Sciatic nerve (tissue), 2 donors: ENCODE results near the gene GCK. TPM values are rescaled to one million over a fixed set of nuclear protein-coding genes. Genes with fewer than 3 reads are reported as not detected.

Experiments used
- ATAC-seq: fragments of 200-7000 bp; cut with Tn5 transposase; one replicate; pipeline ENCODE4 v1.9.1; 2020; ENCODE audit warnings: mild to moderate bottlenecking, moderate library complexity
- DNase-seq: peaks from one replicate; pipeline ENCODE4 v3.0.0-alpha.2; 2020; ENCODE audit warnings: low spot score
- intact Hi-C: fragments of 100-400 bp; cut with DNase I; formaldehyde crosslinking; loops from one replicate; pipeline ENCODE4 v1.14.2; 2022
- total RNA-seq: library from RNA; stranded (reverse); fragmentation: NEBNext Ultra II Directional; extraction: Animal tissue kit (Norgen Biotek cat#: 25700); gene quantifications from one replicate; pipeline ENCODE4 v1.2.1, GENCODE V29; 2021
- donor health status: DM: no; HTN: no; CAD: no.
- donor health status: DM: no; HTN: no; CAD: no.

GCK gene
- total RNA-seq, 1 donor from 2014 or later: 1.9 TPM

- no peak for DNase-seq
- ATAC-seq: no peak
- intact Hi-C loops: no loop called here
These were observed 83.4 kb downstream of the GCK start for GRCh38 chr7:44105832-44106231.

GRCh38 chr7:44104860-44105771 is 84.1 kb downstream of the GCK start:
- ATAC-seq (peak; percentile 53), DNase-seq (no peak)
- intact Hi-C loops: no loop called here

GRCh38 chr7:44103923-44104859 is 85.0 kb downstream of the GCK start, which contains the start of gene AEBP1:
AEBP1 (plus strand) TSS chr7:44104345; CDS start chr7:44104666, 321 bp downstream.
- no peak for DNase-seq
- ATAC-seq: peak; percentile 6
- intact Hi-C loops: no loop called here

- intact Hi-C loops: no loop called here
These were observed 85.7 kb downstream of the GCK start for GRCh38 chr7:44103566-44103922.

GRCh38 chr7:44102846-44103565 is 86.2 kb downstream of the GCK start:
- DNase-seq: no peak
- intact Hi-C loops: no loop called here
- no peak for ATAC-seq

More at GRCh38 chr7:44103566-44103922, 85.7 kb downstream of the GCK start:
- ATAC-seq: peak; percentile 2
- DNase-seq: no peak

- DNase-seq: no peak
- intact Hi-C loops: no loop called here
- ATAC-seq: peak; percentile 63
These were observed 87.0 kb downstream of the GCK start for GRCh38 chr7:44101966-44102845.

GRCh38 chr7:44101303-44101965 is 87.8 kb downstream of the GCK start:
- DNase-seq (no peak), ATAC-seq (no peak)
- intact Hi-C loops: no loop called here

GRCh38 chr7:44100458-44101302 is 88.6 kb downstream of the GCK start:
- ATAC-seq (no peak), DNase-seq (no peak)

GRCh38 chr7:44099669-44100068 is 89.6 kb downstream of the GCK start:
- intact Hi-C loops: no loop called here
- ATAC-seq: no peak
- DNase-seq: no peak

More at GRCh38 chr7:44100458-44101302, 88.6 kb downstream of the GCK start:
- intact Hi-C loops: no loop called here

- intact Hi-C loops: no loop called here
- no peak for ATAC-seq
- no peak for DNase-seq
These were observed 90.9 kb downstream of the GCK start for GRCh38 chr7:44098092-44099068.

GRCh38 chr7:44097064-44097932 is 91.9 kb downstream of the GCK start:
- intact Hi-C loops: no loop called here
- DNase-seq: no peak
- no peak for ATAC-seq

GRCh38 chr7:44096326-44096881 is 92.8 kb downstream of the GCK start:
- ATAC-seq (no peak), DNase-seq (no peak)
- intact Hi-C loops: no loop called here

GRCh38 chr7:44095781-44096180 is 93.5 kb downstream of the GCK start:
- ATAC-seq (no peak), DNase-seq (no peak)
- intact Hi-C loops: no loop called here

- DNase-seq: no peak
- intact Hi-C loops: no loop called here
These were observed 94.2 kb downstream of the GCK start for GRCh38 chr7:44094883-44095592.

More at GRCh38 chr7:44094883-44095592, 94.2 kb downstream of the GCK start:
- peak; percentile 62 for ATAC-seq
